ENCODE data around the gene USP31. TPM values are rescaled to one million over a fixed set of nuclear protein-coding genes. Genes with fewer than 3 reads are reported as not detected.
"Not testable (repeated sequence)": the region's sequence is repeated elsewhere in the genome, so short reads cannot be mapped to it uniquely, and the experiment has no call there.

Gene USP31
- total RNA-seq, 1 experiment from 2014 or later = 3.5 TPM

DNA sequence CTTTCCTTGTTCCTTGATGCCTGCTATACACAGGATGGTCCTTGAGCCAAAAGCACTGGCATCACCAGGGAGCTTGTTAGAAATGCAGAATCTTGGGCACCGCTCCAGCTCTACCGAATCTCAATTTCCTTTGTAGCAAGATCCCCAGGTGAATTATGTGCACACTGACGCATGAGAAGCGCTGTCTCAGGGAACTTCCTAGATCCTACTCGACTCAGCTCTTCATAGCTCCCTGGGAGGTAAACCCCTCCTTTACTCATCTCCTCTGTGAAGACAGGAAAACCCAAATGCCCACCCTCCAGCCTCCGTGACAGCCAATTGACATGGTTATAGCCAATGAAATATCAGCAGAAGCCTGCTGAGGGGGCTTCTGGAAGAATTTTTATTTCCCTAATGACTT, 4.1 kb downstream of the USP31 start:
- Histone ChIP-seq H3K9me2 (replicated peaks; ENCODE audit: insufficient read depth, low read length) (no peaks in the 10 kb centered on the region), H3K27me3 (ENCODE audit: low read length) (0 out of 2 replicates have a peak, but pooled peaks cover 2% of the 10 kb centered on the region), H3K4me1 (ENCODE audit: low read length) (peaks cover 14% of the 10 kb centered on the region), H3K4me3 (ENCODE audit: low read length) (no peak overlapping the region), H3K27ac (ENCODE audit: low read length) (no peak overlapping the region), H3K4me2 (ENCODE audit: low read depth, low read length, poor library complexity, severe bottlenecking) (no peak overlapping the region), H3K9me3 (ENCODE audit: low read length) (no peaks in the 10 kb centered on the region), H4K20me1 (ENCODE audit: insufficient read depth, low read depth, low read length) (peaks cover 34% of the 10 kb centered on the region), H3K79me2 (ENCODE audit: low read length) (no peaks in the 10 kb centered on the region), H3K36me3 (ENCODE audit: insufficient read depth, low read length) (no peaks in the 10 kb centered on the region), H2AFZ (ENCODE audit: low read length) (no peak overlapping the region), H3K9ac (ENCODE audit: low read length) (no peak overlapping the region)
- no peak for DNase-seq

GRCh38 chr16:23144393-23144792, 4.9 kb downstream of the USP31 start:
- not testable (repeated sequence) for H3K4me3 ChIP-seq (ENCODE audit: low read length); H2AFZ ChIP-seq (ENCODE audit: low read length); H3K4me2 ChIP-seq (ENCODE audit: low read depth, low read length, poor library complexity, severe bottlenecking); H3K9me3 ChIP-seq (ENCODE audit: low read length); H3K27me3 ChIP-seq (ENCODE audit: low read length); H3K79me2 ChIP-seq (ENCODE audit: low read length); H3K36me3 ChIP-seq (ENCODE audit: insufficient read depth, low read length); DNase-seq; H3K4me1 ChIP-seq (ENCODE audit: low read length); H3K9me2 ChIP-seq (replicated peaks; ENCODE audit: insufficient read depth, low read length); H3K9ac ChIP-seq (ENCODE audit: low read length); H3K27ac ChIP-seq (ENCODE audit: low read length)
- peaks cover 41% of the 10 kb centered on the region for H4K20me1 ChIP-seq (ENCODE audit: insufficient read depth, low read depth, low read length)

- H3K9me2 ChIP-seq (replicated peaks; ENCODE audit: insufficient read depth, low read length) = no peaks in the 10 kb centered on the region
- no peak for DNase-seq
- H3K4me1 ChIP-seq (ENCODE audit: low read length) = peaks cover 5% of the 10 kb centered on the region
- no peaks in the 10 kb centered on the region for H3K36me3 ChIP-seq (ENCODE audit: insufficient read depth, low read length)
- no peak overlapping the region for H3K4me3 ChIP-seq (ENCODE audit: low read length)
- no peaks in the 10 kb centered on the region for H3K9me3 ChIP-seq (ENCODE audit: low read length)
- H2AFZ ChIP-seq (ENCODE audit: low read length) = no peak overlapping the region
- no peak overlapping the region for H3K4me2 ChIP-seq (ENCODE audit: low read depth, low read length, poor library complexity, severe bottlenecking)
- H3K79me2 ChIP-seq (ENCODE audit: low read length) = no peaks in the 10 kb centered on the region
- no peak overlapping the region for H3K27ac ChIP-seq (ENCODE audit: low read length)
- peaks cover 41% of the 10 kb centered on the region for H4K20me1 ChIP-seq (ENCODE audit: insufficient read depth, low read depth, low read length)
- H3K27me3 ChIP-seq (ENCODE audit: low read length) = peaks cover 2% of the 10 kb centered on the region; the same call in 1 of the 2 replicates
- H3K9ac ChIP-seq (ENCODE audit: low read length) = no peak overlapping the region
Observed at GRCh38 chr16:23143391-23143790, 5.9 kb downstream of the USP31 start.

DNA sequence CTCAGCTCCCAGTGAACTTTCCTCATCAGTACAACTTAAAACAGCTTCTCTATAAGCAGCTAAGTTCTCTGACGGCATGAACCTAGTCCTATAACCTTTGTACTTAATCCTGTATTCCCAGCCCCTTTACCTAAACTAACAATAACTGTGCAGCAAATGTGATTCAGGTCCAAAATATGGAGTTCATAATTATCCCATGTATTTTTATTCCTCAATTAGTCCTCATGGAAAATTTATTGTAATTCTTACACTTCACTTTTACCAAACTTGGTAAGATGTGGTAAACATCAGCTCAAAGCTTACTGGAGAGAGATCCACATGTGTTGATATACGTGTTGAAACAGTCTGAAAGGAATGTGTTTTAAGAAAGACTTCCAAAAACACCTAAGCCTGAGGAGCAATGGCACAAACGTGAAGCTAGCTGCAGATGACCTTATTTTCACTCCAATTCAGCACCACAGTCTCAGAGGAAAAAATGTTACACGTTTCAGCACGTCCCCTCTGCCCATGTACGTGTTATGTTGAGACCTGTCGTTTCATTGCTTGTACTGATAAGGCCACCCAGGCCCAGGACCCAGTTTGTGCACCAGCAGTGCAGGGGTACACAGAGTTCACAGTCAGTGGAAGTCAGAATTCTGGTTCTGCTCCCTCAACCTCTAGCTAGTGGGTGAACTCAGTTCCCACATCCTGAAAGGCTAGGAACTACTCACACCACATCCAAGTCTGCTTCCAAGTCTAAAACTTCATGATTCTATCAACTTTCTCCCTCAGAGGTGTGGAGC, 7.1 kb downstream of the USP31 start:
- Histone ChIP-seq H3K27ac (ENCODE audit: low read length) (no peak overlapping the region), H3K4me2 (ENCODE audit: low read depth, low read length, poor library complexity, severe bottlenecking) (no peak overlapping the region), H2AFZ (ENCODE audit: low read length) (no peak overlapping the region), H3K36me3 (ENCODE audit: insufficient read depth, low read length) (no peaks in the 10 kb centered on the region), H3K9ac (ENCODE audit: low read length) (no peak overlapping the region), H3K9me2 (replicated peaks; ENCODE audit: insufficient read depth, low read length) (no peaks in the 10 kb centered on the region), H3K4me3 (ENCODE audit: low read length) (no peak overlapping the region), H3K79me2 (ENCODE audit: low read length) (no peaks in the 10 kb centered on the region), H3K9me3 (ENCODE audit: low read length) (no peaks in the 10 kb centered on the region), H4K20me1 (ENCODE audit: insufficient read depth, low read depth, low read length) (peaks cover 41% of the 10 kb centered on the region), H3K4me1 (ENCODE audit: low read length) (no peaks in the 10 kb centered on the region), H3K27me3 (ENCODE audit: low read length) (no peaks in the 10 kb centered on the region; the same call in 1 of the 2 replicates)
- DNase-seq = peak; percentile 4

DNA sequence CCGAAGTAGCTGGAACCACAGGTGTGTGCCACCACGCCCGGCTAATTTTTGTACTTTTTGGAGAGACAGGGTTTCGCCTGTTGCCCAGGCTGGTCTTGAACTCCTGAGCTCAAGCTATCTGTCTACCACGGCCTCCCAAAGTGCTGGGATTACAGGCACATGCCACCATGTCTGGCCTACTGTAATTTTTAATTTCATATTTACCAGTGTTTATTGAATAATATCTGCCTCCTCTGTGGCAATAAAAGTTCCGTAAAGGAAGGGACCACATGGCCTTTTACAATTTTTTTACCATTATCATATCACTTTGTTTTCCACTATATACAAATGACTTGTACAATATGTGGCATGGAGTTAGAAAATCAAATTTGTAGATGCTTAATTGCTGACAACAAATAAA, 7.8 kb downstream of the USP31 start:
- Histone ChIP-seq H3K9me3 (ENCODE audit: low read length) (no peaks in the 10 kb centered on the region; the same call in 1 of the 2 replicates), H3K79me2 (ENCODE audit: low read length) (no peaks in the 10 kb centered on the region), H3K4me1 (ENCODE audit: low read length) (no peaks in the 10 kb centered on the region), H3K27ac (ENCODE audit: low read length) (no peak overlapping the region), H3K36me3 (ENCODE audit: insufficient read depth, low read length) (no peaks in the 10 kb centered on the region), H3K4me3 (ENCODE audit: low read length) (no peak overlapping the region), H3K9me2 (replicated peaks; ENCODE audit: insufficient read depth, low read length) (no peaks in the 10 kb centered on the region), H3K4me2 (ENCODE audit: low read depth, low read length, poor library complexity, severe bottlenecking) (no peak overlapping the region), H2AFZ (ENCODE audit: low read length) (no peak overlapping the region), H3K9ac (ENCODE audit: low read length) (no peak overlapping the region), H3K27me3 (ENCODE audit: low read length) (no peaks in the 10 kb centered on the region; the same call in 1 of the 2 replicates), H4K20me1 (ENCODE audit: insufficient read depth, low read depth, low read length) (peaks cover 38% of the 10 kb centered on the region)
- DNase-seq = no peak

DNA sequence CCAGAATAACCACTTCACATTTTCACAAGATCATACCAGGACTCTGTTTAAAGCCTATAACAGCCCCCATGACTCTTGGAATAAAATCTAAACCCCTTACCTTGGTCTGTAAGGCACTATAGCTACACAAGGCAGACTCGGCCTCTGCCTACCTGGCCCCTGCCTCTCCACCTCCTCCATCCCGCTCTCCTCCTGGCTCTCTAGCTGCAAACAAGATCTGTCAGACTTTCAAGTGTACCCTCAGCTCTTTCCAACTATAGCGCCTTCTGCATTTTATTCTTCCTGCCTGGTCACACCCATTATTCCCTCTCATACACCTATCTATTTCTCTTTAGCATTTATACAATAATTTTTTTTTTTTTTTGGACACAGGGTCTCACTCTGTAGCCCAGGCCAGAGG, 8.2 kb downstream of the USP31 start:
- Histone ChIP-seq H3K79me2 (ENCODE audit: low read length) (no peaks in the 10 kb centered on the region), H3K4me1 (ENCODE audit: low read length) (no peaks in the 10 kb centered on the region), H3K27ac (ENCODE audit: low read length) (no peak overlapping the region), H2AFZ (ENCODE audit: low read length) (no peak overlapping the region), H4K20me1 (ENCODE audit: insufficient read depth, low read depth, low read length) (peaks cover 38% of the 10 kb centered on the region), H3K4me3 (ENCODE audit: low read length) (no peak overlapping the region), H3K36me3 (ENCODE audit: insufficient read depth, low read length) (no peaks in the 10 kb centered on the region), H3K9me3 (ENCODE audit: low read length) (no peaks in the 10 kb centered on the region; the same call in 1 of the 2 replicates), H3K9ac (ENCODE audit: low read length) (no peak overlapping the region), H3K9me2 (replicated peaks; ENCODE audit: insufficient read depth, low read length) (no peaks in the 10 kb centered on the region), H3K4me2 (ENCODE audit: low read depth, low read length, poor library complexity, severe bottlenecking) (no peak overlapping the region), H3K27me3 (ENCODE audit: low read length) (no peaks in the 10 kb centered on the region; the same call in 1 of the 2 replicates)
- peak; percentile 14 for DNase-seq

- H3K9me3 ChIP-seq (ENCODE audit: low read length) = no peaks in the 10 kb centered on the region; the same call in 1 of the 2 replicates
- H3K27me3 ChIP-seq (ENCODE audit: low read length) = no peaks in the 10 kb centered on the region; the same call in 1 of the 2 replicates
- no peak overlapping the region for H3K4me3 ChIP-seq (ENCODE audit: low read length)
- no peak overlapping the region for H3K27ac ChIP-seq (ENCODE audit: low read length)
- no peak overlapping the region for H3K9ac ChIP-seq (ENCODE audit: low read length)
- H3K9me2 ChIP-seq (replicated peaks; ENCODE audit: insufficient read depth, low read length) = no peaks in the 10 kb centered on the region
- H3K36me3 ChIP-seq (ENCODE audit: insufficient read depth, low read length) = no peaks in the 10 kb centered on the region
- H3K79me2 ChIP-seq (ENCODE audit: low read length) = 0 out of 2 replicates have a peak, but pooled peaks cover 2% of the 10 kb centered on the region
- H3K4me2 ChIP-seq (ENCODE audit: low read depth, low read length, poor library complexity, severe bottlenecking) = no peak overlapping the region
- peak; percentile 32 for DNase-seq
- no peaks in the 10 kb centered on the region for H3K4me1 ChIP-seq (ENCODE audit: low read length)
- H4K20me1 ChIP-seq (ENCODE audit: insufficient read depth, low read depth, low read length) = peaks cover 32% of the 10 kb centered on the region
- H2AFZ ChIP-seq (ENCODE audit: low read length) = no peak overlapping the region
Observed at GRCh38 chr16:23140107-23140506, 9.1 kb downstream of the USP31 start.

DNA sequence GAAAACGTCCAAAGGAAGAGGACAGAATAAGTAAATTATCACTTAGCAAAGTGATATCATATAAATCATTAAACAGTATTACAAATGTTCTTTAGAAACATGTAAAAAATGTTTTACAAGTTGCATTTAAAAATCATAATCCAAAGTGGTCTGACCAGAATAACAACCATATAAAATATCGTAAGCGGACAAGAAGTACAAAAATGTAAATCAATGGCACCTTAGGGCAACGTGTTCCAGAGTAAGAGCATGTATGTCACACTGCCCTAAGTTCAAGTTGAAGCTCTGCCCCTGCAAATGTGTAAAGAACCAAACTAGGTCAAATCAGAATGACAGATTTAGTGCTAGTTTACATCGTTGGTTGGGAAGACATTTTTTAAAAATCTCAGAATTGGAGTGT, 11.4 kb downstream of the USP31 start:
- H3K79me2 ChIP-seq (ENCODE audit: low read length) = 0 out of 2 replicates have a peak, but pooled peaks cover 2% of the 10 kb centered on the region
- no peak overlapping the region for H3K9ac ChIP-seq (ENCODE audit: low read length)
- no peaks in the 10 kb centered on the region for H3K36me3 ChIP-seq (ENCODE audit: insufficient read depth, low read length)
- no peak overlapping the region for H2AFZ ChIP-seq (ENCODE audit: low read length)
- no peak for DNase-seq
- no peak overlapping the region for H3K27ac ChIP-seq (ENCODE audit: low read length)
- H3K4me2 ChIP-seq (ENCODE audit: low read depth, low read length, poor library complexity, severe bottlenecking) = no peak overlapping the region
- H3K9me3 ChIP-seq (ENCODE audit: low read length) = no peaks in the 10 kb centered on the region; the same call in 1 of the 2 replicates
- no peaks in the 10 kb centered on the region for H3K4me1 ChIP-seq (ENCODE audit: low read length)
- no peak overlapping the region for H3K4me3 ChIP-seq (ENCODE audit: low read length)
- H3K27me3 ChIP-seq (ENCODE audit: low read length) = no peaks in the 10 kb centered on the region; the same call in 1 of the 2 replicates
- H4K20me1 ChIP-seq (ENCODE audit: insufficient read depth, low read depth, low read length) = peaks cover 38% of the 10 kb centered on the region
- no peaks in the 10 kb centered on the region for H3K9me2 ChIP-seq (replicated peaks; ENCODE audit: insufficient read depth, low read length)

All from Karpas-422 (cell line).